CD4-positive, alpha-beta T cell treated with Interleukin-12 subunit alpha and Interleukin-12 subunit beta, for 1 hour (primary cell): ENCODE data around the gene RUNX1.

Source experiments
- DNase-seq: peaks from one replicate; pipeline ENCODE4 v3.0.0-alpha.2; 2020

RUNX1 gene

DNA sequence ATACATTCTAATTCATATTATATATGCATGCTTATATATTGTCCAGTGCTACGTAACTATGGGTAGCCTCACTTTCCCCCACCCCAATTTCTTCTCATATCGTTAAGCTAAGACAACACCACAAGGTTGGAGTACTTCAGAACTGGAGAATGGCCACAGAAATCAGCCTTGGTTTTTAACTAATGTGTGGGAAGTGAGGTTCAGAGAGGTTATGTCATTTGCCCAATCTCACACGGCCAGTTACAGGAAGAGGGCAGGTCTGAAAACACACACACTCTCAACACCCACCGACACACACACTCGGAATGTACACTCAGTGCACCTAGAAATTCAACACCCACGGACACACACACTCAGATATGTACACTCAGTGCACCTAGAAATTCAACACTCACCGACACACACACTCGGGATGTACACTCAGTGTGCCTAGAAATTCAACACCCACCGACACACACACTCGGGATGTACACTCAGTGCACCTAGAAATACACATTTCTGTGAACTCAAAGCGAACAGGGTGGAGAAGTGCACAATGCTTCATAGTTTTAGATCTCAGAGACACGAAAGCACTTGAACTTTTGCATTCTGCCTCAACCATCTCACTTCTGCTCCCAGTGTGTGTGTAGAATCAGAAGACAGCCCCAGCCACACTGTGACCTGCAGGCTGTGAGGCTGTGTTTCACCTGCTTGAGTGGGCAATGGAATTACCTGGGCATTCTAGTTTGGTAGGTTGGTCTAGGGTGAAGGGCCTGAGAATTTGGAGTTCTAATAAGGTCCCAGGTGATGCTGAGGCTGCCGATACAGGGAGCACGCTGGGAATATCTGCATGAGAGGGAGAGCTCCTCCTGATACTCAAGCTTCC, 209.9 kb downstream of the RUNX1 start:
- DNase-seq, result no peak

DNA sequence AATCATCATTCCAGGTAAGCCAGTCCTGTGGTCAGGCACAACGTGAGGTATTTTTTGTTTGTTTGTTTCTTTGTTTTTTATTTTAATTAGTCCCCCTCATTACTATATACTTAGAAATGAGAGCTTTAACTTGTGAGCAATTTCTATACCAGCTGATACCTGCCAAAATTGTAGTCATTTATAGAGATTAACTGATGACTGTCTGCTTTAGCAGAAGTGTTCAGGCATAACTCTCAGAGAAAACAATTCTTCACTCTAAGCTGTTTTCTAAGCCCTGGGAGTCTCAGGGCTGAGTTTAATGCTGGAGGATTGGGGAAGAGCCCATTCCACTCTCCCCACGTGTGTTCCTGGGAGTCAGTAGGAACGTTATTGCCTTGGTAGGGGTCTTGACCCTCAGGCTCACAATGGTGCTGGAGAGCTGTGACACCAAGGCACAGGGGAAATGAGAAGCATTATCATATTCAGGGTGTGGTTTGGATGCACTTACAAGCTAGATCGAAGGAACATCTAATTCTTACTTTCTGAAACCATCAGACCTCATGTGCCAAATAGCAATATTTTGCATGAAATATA, 212.1 kb downstream of the RUNX1 start:
- no peak for DNase-seq

DNA sequence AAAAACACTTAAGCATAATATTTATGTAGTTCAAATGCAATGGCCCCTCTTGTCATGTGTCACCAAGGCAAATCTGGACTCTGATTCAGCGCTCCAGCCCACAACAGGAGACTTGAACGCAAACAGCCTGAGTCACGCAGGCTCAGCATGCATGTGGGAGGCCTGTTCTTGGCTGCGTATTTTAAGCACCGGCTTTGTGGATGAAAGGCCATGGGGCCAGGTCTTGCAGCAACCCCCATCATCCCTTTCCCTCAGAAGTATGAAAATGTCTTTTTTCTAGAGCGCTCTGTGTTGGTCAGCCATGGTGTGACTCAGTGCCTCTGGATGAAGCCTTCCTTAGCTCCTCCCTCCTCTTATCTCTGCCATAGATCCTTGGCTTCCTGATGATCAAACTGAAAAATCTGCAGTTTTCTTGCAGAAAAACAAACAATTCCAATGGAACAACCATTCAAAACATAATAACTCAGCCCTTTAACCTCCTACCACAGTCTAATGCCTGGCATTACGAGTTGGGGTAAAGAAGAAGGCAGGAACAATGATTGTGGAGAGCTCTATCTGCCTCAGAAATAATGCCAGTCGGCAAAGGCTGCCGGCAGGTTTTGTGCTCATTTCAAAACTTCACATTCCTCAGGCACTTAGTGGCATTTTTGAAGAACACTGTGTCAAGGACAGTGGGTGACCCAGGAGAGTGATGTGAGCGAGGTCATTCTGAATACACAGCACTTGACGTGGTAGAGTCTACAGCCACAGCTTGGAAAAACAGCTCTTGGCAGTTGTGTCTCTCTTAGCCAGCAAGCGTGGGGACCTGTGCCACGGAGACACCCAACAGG, 212.8 kb downstream of the RUNX1 start:
- no peak for DNase-seq

DNA sequence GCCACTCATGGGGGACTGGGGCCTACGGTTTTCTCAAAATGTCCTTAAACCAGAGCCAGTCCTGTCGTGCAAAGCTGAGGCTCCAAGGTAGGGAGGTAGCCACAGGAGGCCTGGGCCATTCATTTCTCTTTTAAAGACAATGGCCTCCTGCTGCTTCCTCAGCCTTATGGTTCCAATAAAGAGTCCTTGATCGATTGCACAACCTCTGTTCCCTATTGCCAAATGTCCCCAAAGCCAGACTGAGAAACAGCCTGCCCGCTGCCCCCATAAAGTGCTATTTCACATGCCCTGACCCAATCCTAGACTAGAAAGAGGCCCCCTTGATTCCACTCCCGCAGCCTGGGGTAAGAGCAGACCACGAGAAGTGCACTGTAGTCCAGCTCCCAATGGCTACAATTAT, 213.6 kb downstream of the RUNX1 start:
- DNase-seq, result no peak

DNA sequence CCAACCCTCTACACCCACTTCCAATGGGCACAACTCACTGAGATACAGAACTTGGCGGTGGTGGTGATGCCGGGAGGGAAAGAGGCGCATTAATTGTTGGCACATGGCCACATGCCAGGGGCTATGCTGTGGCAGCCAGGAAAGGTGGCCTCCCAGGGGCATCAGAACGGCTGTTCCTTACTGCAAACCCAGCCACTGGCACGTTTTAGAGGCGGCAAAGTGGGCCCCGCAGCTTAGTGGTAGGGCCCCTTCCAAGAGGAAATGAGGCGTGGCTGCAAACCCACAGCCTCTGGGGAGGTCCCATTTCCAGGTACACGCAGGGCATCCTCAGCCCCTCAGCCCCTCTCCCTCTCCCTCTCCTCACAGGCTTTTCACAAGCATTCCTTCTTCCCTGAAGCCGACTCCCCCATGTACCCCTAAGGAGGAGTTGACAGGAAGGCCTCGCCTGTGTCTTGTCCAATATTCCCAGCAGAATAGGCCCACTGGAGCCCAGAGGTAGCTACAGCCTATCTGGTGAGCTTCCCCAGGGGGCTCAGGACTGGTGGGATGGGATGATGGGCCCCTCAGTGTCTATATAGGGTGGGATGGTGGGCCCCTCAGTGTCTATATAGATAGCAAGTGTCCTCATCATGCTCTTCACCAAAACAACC, 214.1 kb downstream of the RUNX1 start:
- no peak for DNase-seq

DNA sequence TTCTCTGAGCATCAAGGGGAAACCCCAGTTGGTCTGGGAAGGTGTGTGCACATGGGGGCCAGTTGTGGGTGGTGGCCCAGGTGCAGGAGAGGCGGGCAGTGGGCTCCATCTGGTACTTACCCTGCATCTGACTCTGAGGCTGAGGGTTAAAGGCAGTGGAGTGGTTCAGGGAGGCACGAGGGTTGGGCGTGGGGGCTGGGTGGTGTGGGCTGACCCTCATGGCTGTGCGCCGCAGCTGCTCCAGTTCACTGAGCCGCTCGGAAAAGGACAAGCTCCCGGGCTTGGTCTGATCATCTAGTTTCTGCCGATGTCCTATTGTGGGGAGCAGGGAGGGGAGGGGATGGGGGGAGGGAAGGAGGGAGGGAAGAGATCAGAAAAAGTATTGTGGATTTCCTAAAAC, 214.8 kb downstream of the RUNX1 start:
- no peak for DNase-seq

DNA sequence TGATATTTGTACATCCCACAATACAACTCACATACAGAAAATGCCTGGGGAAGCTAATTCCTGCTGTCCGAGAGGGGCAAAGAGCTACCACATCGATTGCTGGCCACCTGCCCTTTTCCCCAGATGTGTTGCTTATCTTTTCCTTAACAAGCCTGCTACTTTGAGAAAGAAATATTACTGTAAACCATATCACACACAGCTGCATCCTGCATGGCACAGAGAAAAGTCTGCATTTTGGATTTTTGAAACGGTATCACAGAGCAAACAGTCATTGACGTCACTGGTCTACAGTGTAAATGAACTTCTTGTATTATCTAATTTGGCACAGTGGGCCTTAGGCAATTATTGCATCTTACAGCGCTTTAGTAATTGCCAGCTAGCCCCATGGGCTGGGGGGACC, 215.6 kb downstream of the RUNX1 start:
- no peak for DNase-seq

DNA sequence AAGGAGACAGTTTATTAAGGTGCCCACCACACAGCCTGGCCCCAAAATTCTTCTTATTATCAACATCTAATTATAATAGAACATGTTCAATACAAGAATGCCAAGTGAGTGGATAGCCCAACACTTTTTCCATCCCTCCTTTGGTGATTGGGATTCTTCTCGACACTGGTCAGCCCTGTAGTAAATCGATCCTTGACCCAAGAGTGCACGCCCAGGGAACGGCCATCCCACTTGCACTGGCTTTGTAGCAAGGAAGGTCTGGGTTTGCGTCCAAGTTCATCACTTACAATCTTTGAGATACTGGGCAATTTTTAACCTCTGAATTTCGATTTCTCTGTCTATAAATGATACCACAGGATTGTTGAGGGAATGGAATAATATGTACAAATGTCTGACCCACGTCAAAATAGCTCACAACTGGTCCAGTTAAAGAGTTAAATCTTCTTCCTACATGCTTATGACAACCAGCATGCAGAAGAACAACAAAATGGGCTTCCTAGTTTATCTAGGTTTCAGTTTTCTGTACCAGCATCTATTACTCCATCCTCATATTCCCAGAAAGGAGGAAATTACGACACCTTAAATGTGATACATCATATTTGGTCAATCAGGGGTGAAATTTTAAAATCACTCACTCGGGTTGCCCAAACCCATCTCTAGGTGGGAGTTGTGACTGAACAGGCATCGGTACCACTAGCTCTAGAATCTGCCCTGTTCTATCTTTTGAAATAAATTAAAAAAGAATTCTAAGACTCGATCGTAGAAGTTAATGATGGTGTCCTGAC, 218.5 kb downstream of the RUNX1 start:
- no peak for DNase-seq

DNA sequence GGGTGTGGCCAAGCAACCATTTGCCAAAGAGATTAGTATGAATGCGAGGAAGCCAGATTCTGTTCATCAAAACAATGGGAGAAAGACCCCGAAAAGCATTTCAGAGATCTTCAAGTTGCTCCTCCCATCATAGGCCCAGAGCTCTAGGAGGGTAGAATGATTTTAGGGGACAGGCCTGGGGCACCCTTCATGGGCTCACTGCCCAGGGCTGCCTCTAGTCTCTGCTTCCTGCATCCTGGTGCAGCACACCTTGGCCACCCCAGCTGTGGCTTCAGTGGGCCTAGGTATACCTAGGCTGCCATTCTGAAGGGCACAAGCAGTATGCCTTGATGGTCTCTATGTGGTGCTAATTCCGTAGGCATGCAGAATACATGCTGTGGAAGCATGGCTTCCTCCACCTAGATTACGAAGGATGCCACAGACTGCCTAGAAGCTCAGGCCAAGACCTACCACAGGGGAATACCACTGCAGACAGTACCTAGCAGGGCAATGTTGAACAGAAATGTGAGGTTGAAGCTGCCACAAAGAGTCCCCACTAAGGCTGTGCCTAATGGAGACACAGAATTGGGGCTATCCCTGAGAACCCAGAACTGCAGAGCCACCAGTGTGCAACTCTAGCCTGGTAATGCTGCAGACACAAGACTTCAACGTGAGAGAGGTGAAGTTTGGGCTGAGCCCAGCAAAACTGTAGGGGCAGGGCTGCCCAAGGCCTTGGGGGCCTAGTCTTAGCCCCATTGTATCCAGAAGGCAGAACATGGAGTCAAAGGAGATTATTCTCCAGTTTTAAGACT, 221.5 kb downstream of the RUNX1 start:
- no peak for DNase-seq

DNA sequence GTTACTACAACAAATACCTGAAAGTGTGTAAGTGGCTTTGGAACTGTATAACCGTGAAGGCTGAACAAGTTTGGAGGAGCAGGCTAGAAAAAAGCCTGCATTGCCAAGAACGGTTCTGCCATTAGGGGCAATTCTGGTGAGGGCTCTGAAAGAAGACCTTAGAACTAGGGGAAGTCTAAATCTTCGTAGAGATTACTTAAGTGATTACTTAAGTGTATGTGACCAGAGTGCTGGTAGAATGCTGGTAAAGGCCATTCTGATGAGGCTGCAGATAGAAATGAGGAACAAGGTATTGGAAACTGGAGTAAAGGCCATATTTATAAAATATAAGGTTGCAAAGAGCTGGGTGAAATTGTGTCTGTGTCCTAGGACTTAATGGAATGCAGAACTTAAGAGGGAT, 222.3 kb downstream of the RUNX1 start:
- no peak for DNase-seq

DNA sequence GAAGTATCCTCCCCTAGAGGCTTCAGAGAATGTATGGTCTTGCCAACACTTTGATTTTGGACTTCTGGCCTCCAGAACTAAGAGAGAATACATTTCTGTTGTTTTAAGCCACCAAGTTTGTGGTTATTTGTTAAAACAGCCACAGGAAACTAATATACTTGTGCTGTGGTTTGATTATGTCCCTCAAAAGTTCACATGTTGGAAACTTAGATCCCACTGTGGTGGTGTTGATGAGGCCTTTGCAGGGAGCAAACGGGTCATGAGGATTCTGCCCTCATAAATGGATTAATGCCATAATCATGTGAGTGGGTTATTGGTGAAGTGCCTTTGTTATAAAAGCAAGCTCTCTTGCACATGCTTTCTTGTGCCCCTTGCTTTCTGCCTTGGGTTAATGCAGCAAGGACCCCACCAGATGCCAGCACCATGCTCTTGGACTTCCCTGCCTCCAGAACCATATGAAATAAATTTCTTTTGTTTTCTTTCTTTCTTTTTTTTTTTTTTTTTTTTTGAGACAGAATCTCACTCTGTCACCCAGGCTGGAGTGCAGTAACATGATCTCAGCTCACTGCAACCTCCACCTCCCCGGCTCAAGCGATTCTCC, 223.1 kb downstream of the RUNX1 start:
- no peak for DNase-seq

DNA sequence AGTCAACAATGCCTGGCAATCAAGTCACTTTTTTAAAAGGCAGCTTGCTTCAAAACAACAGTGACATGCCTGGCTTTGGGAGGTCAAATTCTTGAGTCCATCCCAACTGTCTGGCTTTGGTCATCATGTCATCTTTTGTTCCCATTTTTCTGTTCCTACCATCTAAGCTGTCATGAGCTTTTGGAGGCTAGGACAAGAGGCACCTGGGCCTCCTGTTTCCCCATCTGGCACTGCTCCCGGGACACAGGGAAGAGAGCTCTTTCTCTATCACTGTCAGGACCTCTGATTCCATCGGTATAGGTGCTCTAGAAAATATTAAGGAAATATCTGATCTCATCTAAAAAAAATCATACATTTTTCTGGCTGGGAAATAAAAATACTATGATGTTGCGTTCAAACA, 224.0 kb downstream of the RUNX1 start:
- DNase-seq, result no peak

DNA sequence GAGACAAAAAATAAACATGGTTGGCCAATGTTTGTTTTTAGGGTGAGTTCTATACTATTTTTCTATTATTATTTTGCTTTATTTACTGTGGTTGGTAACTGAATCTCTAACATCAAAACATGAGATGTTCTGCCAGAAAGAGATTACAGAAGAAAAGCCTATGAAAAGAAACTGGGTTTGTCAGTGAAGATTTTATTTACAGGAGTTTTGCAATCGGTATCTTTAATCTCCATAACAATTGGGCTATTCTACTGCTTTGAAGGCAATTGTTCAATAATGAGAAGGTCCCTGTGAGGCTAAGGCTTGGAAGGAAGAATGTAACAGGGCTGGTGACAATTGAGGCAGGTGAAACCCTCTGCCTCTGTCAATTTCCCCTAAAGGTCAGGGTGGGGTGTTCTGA, 224.8 kb downstream of the RUNX1 start:
- DNase-seq, result no peak

DNA sequence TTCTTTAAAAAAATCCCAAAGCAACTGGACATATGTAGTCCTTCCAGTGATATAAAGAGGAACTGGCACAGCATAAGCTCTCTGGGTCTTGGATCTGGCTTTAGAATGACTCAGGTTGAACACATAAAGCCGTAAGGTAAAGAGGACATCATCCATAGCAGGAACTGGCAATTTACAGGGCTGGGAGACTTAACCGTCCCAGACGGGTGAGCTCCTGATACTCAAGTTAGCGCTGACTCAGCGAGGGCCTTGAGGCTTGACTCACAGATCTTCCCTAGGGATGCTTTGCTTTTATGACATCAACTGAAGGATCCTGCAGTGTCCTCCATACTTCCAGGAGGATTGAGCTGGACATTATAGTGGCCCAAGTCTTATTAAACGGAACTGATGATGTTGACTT, 226.2 kb downstream of the RUNX1 start:
- no peak for DNase-seq

DNA sequence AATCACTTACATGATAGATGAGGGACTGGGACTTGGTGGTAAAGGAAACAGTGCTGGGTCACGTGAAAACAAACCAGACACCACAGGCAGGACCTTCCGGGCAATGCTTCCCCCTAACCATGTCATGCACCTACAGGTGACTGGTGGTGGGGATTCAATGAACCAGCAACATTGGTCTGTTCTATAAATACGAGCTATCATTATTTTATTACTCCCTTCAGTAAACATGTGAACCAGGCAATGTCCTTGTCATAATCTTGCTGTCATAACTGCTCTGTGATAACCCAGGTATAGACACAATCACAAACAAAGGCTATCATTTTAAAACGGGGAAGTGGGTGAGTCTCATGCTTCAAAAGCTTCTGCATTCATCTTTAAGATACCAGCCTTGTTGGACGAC, 226.9 kb downstream of the RUNX1 start:
- no peak for DNase-seq

DNA sequence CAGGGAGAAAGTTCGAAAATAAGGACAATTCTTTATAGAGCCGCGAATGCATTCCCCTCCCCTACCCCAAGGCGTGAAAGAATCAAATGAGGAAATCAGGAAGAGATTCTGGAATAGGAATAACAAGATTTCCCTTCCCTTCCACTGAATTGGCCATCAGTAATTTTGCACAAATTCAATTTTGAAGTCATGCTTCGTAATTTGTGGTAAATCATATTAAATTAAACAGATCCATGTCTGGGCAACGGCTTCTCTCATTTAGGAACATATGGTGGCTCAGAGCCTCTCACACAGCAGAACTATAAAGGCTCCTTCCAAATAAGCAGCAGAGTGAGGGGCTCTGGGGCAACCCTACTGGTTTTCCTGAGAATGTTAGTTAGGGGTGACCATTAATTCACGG, 227.4 kb downstream of the RUNX1 start:
- no peak for DNase-seq

DNA sequence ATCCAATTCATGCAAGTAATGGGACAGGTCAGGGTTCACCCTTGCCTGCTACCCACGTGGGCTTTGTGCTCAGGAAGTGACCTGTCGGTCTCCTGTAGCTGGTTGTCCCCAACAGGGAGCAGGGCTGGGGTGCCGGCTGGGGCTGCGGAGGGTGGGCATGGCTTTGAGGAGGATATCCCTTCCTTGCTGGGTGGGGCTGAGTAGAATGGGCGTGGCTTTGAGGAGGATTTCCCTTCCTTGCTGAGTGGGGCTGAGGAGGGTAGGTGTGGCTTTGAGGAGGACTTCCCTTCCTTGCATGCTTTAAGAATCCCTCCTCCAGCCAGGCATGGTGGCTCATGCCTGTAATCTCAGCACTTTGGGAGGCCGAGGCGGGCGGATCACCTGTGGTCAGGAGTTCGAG, 229.1 kb downstream of the RUNX1 start:
- DNase-seq, result no peak

DNA sequence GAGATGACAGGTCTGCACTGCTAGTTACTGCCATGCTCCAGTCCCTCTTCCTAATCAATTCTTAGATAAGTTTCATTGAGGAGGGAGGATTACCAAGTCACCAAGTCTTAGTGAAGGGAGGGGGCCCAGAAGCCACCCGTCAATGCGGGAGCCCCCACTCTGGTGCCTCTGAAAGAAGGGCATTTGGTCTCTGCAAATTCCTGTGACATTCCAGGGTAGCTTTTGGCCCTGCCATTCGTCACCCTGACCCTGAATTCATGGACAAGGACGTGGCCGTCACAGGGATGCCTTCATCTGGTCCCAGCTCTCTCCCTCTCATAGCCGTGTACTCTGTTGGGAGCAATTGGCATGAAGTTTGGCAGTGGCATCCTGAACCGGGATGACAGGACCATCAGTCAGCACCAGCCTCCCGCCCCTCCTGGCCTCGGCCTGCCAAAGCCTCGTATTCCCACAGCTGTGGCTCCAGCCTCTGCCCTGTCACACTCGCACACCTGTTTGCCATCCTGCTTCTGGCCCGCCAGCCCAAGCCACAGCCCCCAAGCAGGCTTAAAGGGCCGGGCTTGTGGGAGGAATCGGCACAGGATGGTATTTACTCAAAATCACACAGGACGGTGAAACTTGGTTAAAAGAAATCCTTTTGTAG, 229.6 kb downstream of the RUNX1 start:
- DNase-seq, result no peak

DNA sequence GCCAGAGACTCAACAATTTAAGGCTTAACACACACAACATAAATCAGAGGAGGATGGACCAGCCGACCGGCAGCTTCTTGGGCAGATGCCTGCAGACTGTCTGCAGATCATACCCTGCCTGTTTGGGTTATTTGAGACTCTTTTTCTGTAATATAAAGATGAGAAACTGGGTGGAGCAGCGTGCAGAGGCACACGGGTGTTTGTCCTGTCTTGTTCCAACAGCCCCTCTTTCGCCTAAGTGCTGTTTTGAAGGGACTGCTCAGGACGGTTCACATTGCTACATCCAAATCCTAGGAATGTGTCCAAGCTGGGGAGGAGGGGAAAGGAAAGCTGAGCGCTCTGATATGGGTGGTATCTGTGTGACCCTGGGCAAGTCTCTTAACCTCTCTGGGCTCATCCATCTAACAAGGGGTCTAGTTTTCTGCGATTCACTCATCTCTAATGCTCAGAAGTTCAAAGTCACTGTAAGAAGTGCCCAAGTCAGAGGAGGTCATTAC, 230.4 kb downstream of the RUNX1 start:
- no peak for DNase-seq

DNA sequence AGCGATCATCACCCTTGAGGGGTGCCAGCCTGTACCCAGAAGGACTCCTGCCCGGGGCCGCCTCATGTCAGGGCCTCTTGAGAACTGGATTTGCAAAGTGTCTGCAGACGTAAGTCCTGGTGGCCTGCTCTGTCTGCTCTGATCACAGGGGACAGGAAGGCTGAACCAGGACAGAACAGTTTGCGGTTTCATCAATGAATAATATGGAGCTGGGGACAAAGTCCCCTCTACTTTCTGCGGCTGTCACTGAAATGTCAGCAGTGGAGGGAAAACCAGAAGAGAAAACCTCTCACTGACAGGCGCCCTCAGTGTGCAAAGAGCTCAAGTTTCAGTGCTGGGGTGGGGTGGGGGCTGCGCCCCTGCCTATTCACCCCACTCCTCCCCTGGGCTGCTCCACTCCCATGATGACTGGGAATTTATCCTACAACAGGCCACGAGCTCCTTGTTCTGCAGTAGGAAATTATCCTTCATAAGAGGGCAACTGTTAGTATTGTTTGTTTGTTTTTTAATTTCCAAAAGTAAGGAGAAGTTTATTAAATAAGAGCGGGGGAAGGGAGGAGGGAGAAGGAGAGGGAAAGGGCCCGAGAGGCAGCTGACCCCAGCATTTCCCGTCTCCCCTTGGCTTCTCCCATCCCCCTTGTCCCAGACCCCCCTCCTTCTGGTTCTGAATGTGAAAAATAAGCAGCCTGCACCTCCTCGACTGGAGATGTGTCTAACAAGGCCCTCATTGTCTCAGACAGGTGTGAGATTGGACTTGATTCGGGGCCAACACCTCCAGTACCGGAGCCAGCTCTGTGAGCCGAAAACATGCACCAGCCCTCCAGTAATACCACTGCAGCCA, 231.1 kb downstream of the RUNX1 start:
- DNase-seq, result no peak
